ENCODE data around the gene EXOC6B.

DNA sequence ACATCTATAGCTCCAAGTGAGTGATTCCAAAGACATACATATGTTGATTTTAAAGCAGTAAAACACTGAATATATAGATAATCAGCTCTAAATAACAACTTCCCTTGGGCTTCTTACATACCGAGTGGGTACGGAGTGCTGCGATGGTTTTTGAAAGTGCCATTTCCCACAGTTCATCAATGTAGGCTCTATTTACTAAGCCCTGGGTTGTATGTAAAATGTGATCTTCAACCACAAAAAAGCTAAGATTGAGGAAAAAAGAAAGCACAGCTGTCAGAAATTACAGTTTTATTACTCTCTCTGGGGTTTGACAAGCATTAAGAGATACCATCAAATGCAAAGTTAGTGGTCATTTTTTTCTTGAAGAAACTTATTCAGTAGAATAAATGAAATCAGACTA, 312.8 kb downstream of the EXOC6B start:
- no peak for TF ChIP-seq CTCF (IDR thresholded peaks at IDR 0.05)
- TF ChIP-seq POLR2A (IDR thresholded peaks at IDR 0.05): no peak

Data from body of pancreas (tissue), 4 donors.